Heart left ventricle (tissue), 13 donors: Measurements from ENCODE around the gene KRT9.

Experiments
- POLR2A ChIP-seq, 2 donors: fragments of 450-650 bp; IDR thresholded peaks; one replicate each; pipeline ENCODE4 v1.6.1; 2017; ENCODE audit warnings: antibody characterized with exemption in 2 of 2, mild to moderate bottlenecking in 2 of 2, moderate library complexity in 2 of 2
- TF ChIP-seq, protein P1 (sequence below), 12 donors: fragments of 200-600 bp; sonication (generic) in 4 of 12; IDR thresholded peaks; one replicate each; pipeline versions ENCODE4 v1.5.0 to v1.8.0; 2018 to 2022; ENCODE audit warnings: antibody characterized with exemption in 12 of 12, mild to moderate bottlenecking in 5 of 12
- donor health status: ischemic (EF 13 %, LVEDD 7.1; RV severe dilation, severe dysfunction).
- donor health status: DM: no; HTN: yes; CAD: no.
- donor health status: DM: no; HTN: no; CAD: no.
- donor health status: ischemic (EF 25% LVEDD 6.9; RV normal size, moderate dysfunction).
- donor health status: ischemic (EF 25% LVEDD 5.7; RV mildly dilated, moderate dysfunction).
- donor health status: ischemic (EF 35%, LVEDD 5.7; RV mildly dilated, moderate dysfunction).
- donor health status: nonischemic (EF 11% LVEDD 7.7; RV severe dilation, severe dysfunction).
- donor health status: DM: yes; HTN: yes; CAD: no.
- donor health status: PGD.
- donor health status: ischemic (EF 29% LVEDD 5.4; RV normal size, mild dysfunction).
- donor health status: nonischemic (EF 23%, LVEDD 6.1; RV moderate dilation, normal function).

DNA sequence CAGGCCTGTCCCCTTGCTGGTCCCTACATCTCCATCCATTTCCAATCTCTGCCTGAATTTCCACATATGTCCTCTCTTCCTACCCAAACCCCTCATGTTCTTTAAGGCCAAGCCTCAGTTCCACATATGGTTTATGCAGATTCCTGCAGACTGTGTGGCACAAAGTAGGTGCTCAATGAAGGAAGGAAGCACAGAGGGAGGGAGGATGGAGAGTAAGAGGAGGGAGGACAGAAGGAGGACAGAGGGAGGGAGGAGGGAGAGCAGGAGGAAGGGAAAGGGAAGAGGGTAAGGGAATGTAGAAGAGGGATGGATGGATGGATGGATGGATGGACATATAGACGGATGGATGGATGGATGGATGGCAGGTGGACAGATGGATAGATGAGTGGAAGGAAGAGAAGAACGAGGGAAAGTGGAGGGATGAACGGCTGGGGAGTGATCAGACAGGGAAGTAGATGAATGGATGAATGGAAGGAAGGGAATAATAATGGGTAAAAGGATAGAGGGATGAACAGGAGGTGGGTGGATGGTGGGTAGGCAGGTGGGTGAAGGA is 22.6 kb upstream of the KRT9 start:
- TF ChIP-seq, protein P1, sequence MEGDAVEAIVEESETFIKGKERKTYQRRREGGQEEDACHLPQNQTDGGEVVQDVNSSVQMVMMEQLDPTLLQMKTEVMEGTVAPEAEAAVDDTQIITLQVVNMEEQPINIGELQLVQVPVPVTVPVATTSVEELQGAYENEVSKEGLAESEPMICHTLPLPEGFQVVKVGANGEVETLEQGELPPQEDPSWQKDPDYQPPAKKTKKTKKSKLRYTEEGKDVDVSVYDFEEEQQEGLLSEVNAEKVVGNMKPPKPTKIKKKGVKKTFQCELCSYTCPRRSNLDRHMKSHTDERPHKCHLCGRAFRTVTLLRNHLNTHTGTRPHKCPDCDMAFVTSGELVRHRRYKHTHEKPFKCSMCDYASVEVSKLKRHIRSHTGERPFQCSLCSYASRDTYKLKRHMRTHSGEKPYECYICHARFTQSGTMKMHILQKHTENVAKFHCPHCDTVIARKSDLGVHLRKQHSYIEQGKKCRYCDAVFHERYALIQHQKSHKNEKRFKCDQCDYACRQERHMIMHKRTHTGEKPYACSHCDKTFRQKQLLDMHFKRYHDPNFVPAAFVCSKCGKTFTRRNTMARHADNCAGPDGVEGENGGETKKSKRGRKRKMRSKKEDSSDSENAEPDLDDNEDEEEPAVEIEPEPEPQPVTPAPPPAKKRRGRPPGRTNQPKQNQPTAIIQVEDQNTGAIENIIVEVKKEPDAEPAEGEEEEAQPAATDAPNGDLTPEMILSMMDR (IDR thresholded peaks at IDR 0.05) = no peak
- TF ChIP-seq POLR2A (IDR thresholded peaks at IDR 0.05) = no peak
